Esophagus (tissue), 2 donors: ENCODE results near the gene ARHGAP6. TPM values are rescaled to one million over a fixed set of nuclear protein-coding genes. Genes with fewer than 3 reads are reported as not detected.

Experiments used
- H3K27ac ChIP-seq, 2 donors: one replicate each; pipeline ENCODE4 v1.5.1; 2013; ENCODE audit warnings: low read depth in 2 of 2, mild to moderate bottlenecking in 2 of 2, inconsistent platforms in 1 of 2, low read length in 1 of 2, moderate library complexity in 1 of 2
- H3K27me3 ChIP-seq, 2 donors: one replicate each; pipeline ENCODE4 v1.6.1; 2013; ENCODE audit warnings: low read length in 2 of 2, control low read depth in 1 of 2, mild to moderate bottlenecking in 1 of 2; ENCODE audit not compliant: insufficient read depth in 2 of 2, control insufficient read depth in 1 of 2
- H3K36me3 ChIP-seq, 2 donors: one replicate each; pipeline ENCODE4 v1.6.1; 2013; ENCODE audit warnings: low read length in 1 of 2; ENCODE audit not compliant: control insufficient read depth in 2 of 2, insufficient read depth in 2 of 2
- H3K4me1 ChIP-seq, 2 donors: one replicate each; pipeline ENCODE4 v1.6.1; 2013; ENCODE audit warnings: low read length in 1 of 2; ENCODE audit not compliant: control insufficient read depth in 2 of 2, insufficient read depth in 2 of 2
- H3K4me3 ChIP-seq, 2 donors: one replicate each; pipeline ENCODE4 v1.5.1; 2013; ENCODE audit warnings: low read length in 2 of 2, mild to moderate bottlenecking in 2 of 2, low read depth in 1 of 2, moderate library complexity in 1 of 2
- H3K9me3 ChIP-seq, 2 donors: one replicate each; pipeline ENCODE4 v1.6.1; 2013; ENCODE audit warnings: mild to moderate bottlenecking in 2 of 2, low read depth in 1 of 2, low read length in 1 of 2, moderate library complexity in 1 of 2; ENCODE audit not compliant: control insufficient read depth in 2 of 2, insufficient read depth in 1 of 2
- WGBS, 2 donors: extraction: QIAGEN DNeasy Blood & Tissue Kit; methylation state at CpG; one replicate each; pipeline ENCODE4 v1.1.7; 2013; 5-methylcytosine and 5-hydroxymethylcytosine counted together
- polyA plus RNA-seq, 2 donors: library from polyadenylated mRNA; stranded (reverse); fragments of 200-250 nt; gene quantifications; one replicate each; pipeline ENCODE4 v1.2.3, GENCODE V29; 2013
- donor health status: healthy with polysubstance abuse.
- donor health status: Bipolar disorder and iron deficiency.

ARHGAP6 gene
- polyA plus RNA-seq, 2 donors, result 0.98 to 1.7 TPM

GRCh38 chrX:11336201-11336600, 329.5 kb downstream of the ARHGAP6 start:
- Histone ChIP-seq H3K4me3 (no peak overlapping the region), H3K27ac (no peak overlapping the region), H3K4me1 (no peaks in the 10 kb centered on the region), H3K36me3 (no peaks in the 10 kb centered on the region), H3K9me3 (no peaks in the 10 kb centered on the region), H3K27me3 (no peaks in the 10 kb centered on the region)
- 70 to 71% methylated on average over 2 of the region's 2 CpGs for WGBS, 2 donors

GRCh38 chrX:11334165-11334564, 331.6 kb downstream of the ARHGAP6 start:
- Histone ChIP-seq H3K4me3 (no peak overlapping the region), H3K36me3 (no peaks in the 10 kb centered on the region), H3K27ac (no peak overlapping the region), H3K9me3 (no peaks in the 10 kb centered on the region), H3K4me1 (no peaks in the 10 kb centered on the region), H3K27me3 (no peaks in the 10 kb centered on the region)
- 67 to 69% methylated on average over 2 of the region's 2 CpGs for WGBS, 2 donors

- no peak overlapping the region for H3K27ac ChIP-seq
- H3K36me3 ChIP-seq, result no peaks in the 10 kb centered on the region
- no peak overlapping the region for H3K4me3 ChIP-seq
- H3K27me3 ChIP-seq, result no peaks in the 10 kb centered on the region
- 72 to 93% methylated on average over 2 of the region's 2 CpGs for WGBS, 2 donors
- no peaks in the 10 kb centered on the region for H3K4me1 ChIP-seq
- no peaks in the 10 kb centered on the region for H3K9me3 ChIP-seq
Observed at GRCh38 chrX:11331788-11332187, 333.9 kb downstream of the ARHGAP6 start.

GRCh38 chrX:11329021-11329420, 336.7 kb downstream of the ARHGAP6 start:
- no peaks in the 10 kb centered on the region for H3K9me3 ChIP-seq
- H3K36me3 ChIP-seq, result no peaks in the 10 kb centered on the region
- no peaks in the 10 kb centered on the region for H3K27me3 ChIP-seq
- 24 to 26% methylated on average over 5 of the region's 5 CpGs for WGBS, 2 donors
- H3K4me1 ChIP-seq, result no peaks in the 10 kb centered on the region
- no peak overlapping the region for H3K27ac ChIP-seq
- H3K4me3 ChIP-seq, result no peak overlapping the region

GRCh38 chrX:11328134-11328533, 337.6 kb downstream of the ARHGAP6 start:
- Histone ChIP-seq H3K4me1 (no peaks in the 10 kb centered on the region), H3K9me3 (no peaks in the 10 kb centered on the region), H3K36me3 (no peaks in the 10 kb centered on the region), H3K4me3 (no peak overlapping the region), H3K27ac (no peak overlapping the region), H3K27me3 (no peaks in the 10 kb centered on the region)
- WGBS, 2 donors, result 77 to 85% methylated on average over 3 of the region's 3 CpGs

- H3K4me3 ChIP-seq, result no peak overlapping the region
- no peaks in the 10 kb centered on the region for H3K9me3 ChIP-seq
- WGBS, 2 donors, result 58 to 67% methylated on average over 2 of the region's 2 CpGs
- no peak overlapping the region for H3K27ac ChIP-seq
- no peaks in the 10 kb centered on the region for H3K4me1 ChIP-seq
- H3K36me3 ChIP-seq, result no peaks in the 10 kb centered on the region
- H3K27me3 ChIP-seq, result no peaks in the 10 kb centered on the region
Observed at GRCh38 chrX:11321986-11322385, 343.7 kb downstream of the ARHGAP6 start.

GRCh38 chrX:11319806-11320520, 345.8 kb downstream of the ARHGAP6 start:
- H3K4me1 ChIP-seq, result no peaks in the 10 kb centered on the region
- peak overlapping the region in 1 of 2 donors; percentile 20 for H3K27ac ChIP-seq
- WGBS, 2 donors, result 71 to 74% methylated on average over 7 of the region's 7 CpGs
- H3K36me3 ChIP-seq, result no peaks in the 10 kb centered on the region
- no peak overlapping the region for H3K4me3 ChIP-seq
- H3K9me3 ChIP-seq, result no peaks in the 10 kb centered on the region
- no peaks in the 10 kb centered on the region for H3K27me3 ChIP-seq

- 59 to 66% methylated on average over 7 of the region's 7 CpGs for WGBS, 2 donors
- no peaks in the 10 kb centered on the region for H3K9me3 ChIP-seq
- H3K4me1 ChIP-seq, result no peaks in the 10 kb centered on the region
- no peaks in the 10 kb centered on the region for H3K36me3 ChIP-seq
- H3K4me3 ChIP-seq, result no peak overlapping the region
- no peaks in the 10 kb centered on the region for H3K27me3 ChIP-seq
- H3K27ac ChIP-seq, result no peak overlapping the region
Observed at GRCh38 chrX:11311706-11312105, 354.0 kb downstream of the ARHGAP6 start.

- Histone ChIP-seq H3K4me3 (no peak overlapping the region), H3K27me3 (no peaks in the 10 kb centered on the region), H3K4me1 (no peaks in the 10 kb centered on the region), H3K27ac (no peak overlapping the region), H3K9me3 (peaks cover 0 to 2% of the 10 kb centered on the region in 2 donors), H3K36me3 (no peaks in the 10 kb centered on the region)
- WGBS, 2 donors, result 71 to 85% methylated on average over 5 of the region's 5 CpGs
Observed at GRCh38 chrX:11309220-11309619, 356.5 kb downstream of the ARHGAP6 start.

GRCh38 chrX:11305641-11306040, 360.1 kb downstream of the ARHGAP6 start:
- no peaks in the 10 kb centered on the region for H3K27me3 ChIP-seq
- H3K36me3 ChIP-seq, result no peaks in the 10 kb centered on the region
- no peaks in the 10 kb centered on the region for H3K4me1 ChIP-seq
- WGBS, 2 donors, result 67 to 80% methylated on average over 1 of the region's 1 CpG
- no peak overlapping the region for H3K27ac ChIP-seq
- H3K4me3 ChIP-seq, result no peak overlapping the region
- H3K9me3 ChIP-seq, result peaks cover 0 to 2% of the 10 kb centered on the region in 2 donors
